K562 (cell line): ENCODE measurements around the gene ARSK. TPM values are rescaled to one million over a fixed set of nuclear protein-coding genes. Genes with fewer than 3 reads are reported as not detected.
A peak's percentile ranks its signal among the peaks of the same experiment; 100 is the strongest.

ENCODE experiments used
- ATF1 ChIP-seq, 2 experiments: fragments of 450-650 bp in 1 of 2; IDR thresholded peaks; 2 replicates each; pipeline ENCODE4 v1.6.1; 2016; ENCODE audit warnings: missing compliant biosample characterization in 1 of 2, missing genetic modification characterization in 1 of 2
- CHD2 ChIP-seq: IDR thresholded peaks from 2 replicates; pipeline ENCODE4 v1.6.1; 2011; ENCODE audit warnings: low read depth, low read length
- SMARCB1 ChIP-seq: IDR thresholded peaks from 2 replicates; pipeline ENCODE4 v1.6.1; 2011; ENCODE audit warnings: improper control_type of control experiment, low read depth; ENCODE audit not compliant: insufficient read length
- SRSF9 ChIP-seq: fragments of 200-400 bp; formaldehyde crosslinking; IDR thresholded peaks from 2 replicates; pipeline ENCODE4 v1.6.1; 2017; ENCODE audit warnings: low read depth, low read length, borderline replicate concordance
- ZNF778 ChIP-seq: fragments of 450-650 bp; formaldehyde crosslinking; IDR thresholded peaks from 2 replicates; pipeline ENCODE4 v1.4.0; 2020; ENCODE audit warnings: mild to moderate bottlenecking, moderate library complexity
- polyA plus RNA-seq, 8 experiments: library from polyadenylated mRNA; depleted of rRNA in 4 of 8; stranded (reverse) in 5 of 8; unstranded in 3 of 8; fragments of >200 nt; fragmentation: Nextera tagmentation in 2 of 8; fragmentation: Illumina TruSeq in 1 of 8; extraction: Ambion mirVana in 2 of 8; extraction: Trizol in 1 of 8; gene quantifications; 2 replicates each; pipeline versions ENCODE4 v1.2.1 to v1.2.3, GENCODE V29; 2011 to 2014; ENCODE audit warnings: inconsistent platforms in 1 of 8, missing spikeins in 1 of 8
- total RNA-seq, 7 experiments: library from RNA; depleted of rRNA in 6 of 7; stranded (reverse); fragments of >200 nt in 6 of 7; fragmentation: Illumina TruSeq in 2 of 7; extraction: Trizol in 2 of 7; gene quantifications; 2 replicates each; pipeline versions ENCODE4 v1.2.1 to v1.2.3, GENCODE V29; 2011 to 2021; ENCODE audit warnings: low replicate concordance in 1 of 7
- TF ChIP-seq, protein P1 (sequence below): fragments of 200-600 bp; sonication (generic); IDR thresholded peaks from one replicate; pipeline ENCODE4 v1.6.1; 2012; ENCODE audit warnings: mild to moderate bottlenecking, low read depth, low read length, inconsistent platforms
- TF ChIP-seq, protein P2 (sequence below), 3 experiments: fragments of 200-800 bp in 1 of 3; fragments of 250-450 bp in 1 of 3; fragments of 450-650 bp in 1 of 3; sonication (Bioruptor Pico) in 1 of 3; sonication (Bioruptor generic) in 1 of 3; formaldehyde crosslinking in 1 of 3; IDR thresholded peaks; 2 replicates each; pipeline versions ENCODE4 v1.6.1 to v1.8.0; 2016 to 2022; ENCODE audit warnings: mild to moderate bottlenecking in 2 of 3, missing genetic modification characterization in 2 of 3, missing compliant biosample characterization in 1 of 3, moderate library complexity in 1 of 3

The ARSK gene
- total and polyA plus RNA-seq, 9 of the 15 experiments (the other 6 are each of a cell fraction or from before 2014, with no cell fraction given): 2.7 to 9.4 (median 7.1) TPM

DNA sequence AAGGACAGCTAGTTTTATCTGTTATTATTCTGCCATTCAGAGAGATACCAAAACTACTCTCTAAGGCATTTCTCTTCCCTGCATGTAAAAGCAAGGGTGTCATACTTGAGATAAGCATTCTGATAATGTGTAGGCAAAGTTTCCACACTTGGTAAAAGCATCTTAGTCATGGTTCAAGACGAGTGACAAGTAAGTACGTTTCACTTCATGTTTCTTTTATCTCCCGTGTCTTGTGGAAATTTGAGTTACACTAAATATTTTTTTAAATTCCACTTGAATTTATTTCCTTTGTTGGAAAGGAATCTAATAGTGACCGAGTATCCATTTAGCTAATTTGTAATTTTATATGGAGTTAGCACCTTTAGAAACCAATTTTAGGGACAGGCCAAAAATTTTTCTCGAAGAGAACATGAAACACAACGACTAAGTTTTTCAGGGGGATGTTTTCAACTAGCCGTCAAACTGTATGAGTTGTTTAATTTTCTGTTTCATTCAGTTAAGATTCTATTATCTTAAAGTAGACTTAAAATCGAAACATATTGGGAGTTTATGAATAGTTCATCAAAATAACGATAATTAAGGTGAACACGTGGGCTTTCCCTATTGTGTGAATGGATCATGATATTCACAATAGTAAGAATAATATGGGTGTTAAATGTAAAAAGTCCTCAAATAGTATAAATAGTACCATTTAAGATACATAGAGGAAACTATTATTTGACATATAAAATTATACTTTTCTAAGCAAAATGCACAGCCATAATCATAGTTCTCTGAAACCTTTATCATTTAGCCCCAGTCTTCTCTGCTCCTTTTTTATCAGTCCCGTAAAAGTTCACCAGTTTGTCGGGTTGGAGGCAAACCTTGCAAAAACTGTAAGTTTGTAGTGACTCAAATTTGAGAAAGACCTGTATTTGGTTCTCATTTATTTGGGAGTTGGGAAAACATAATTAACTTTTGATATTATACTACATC is 93.3 kb downstream of the ARSK start (continued):
- TF ChIP-seq, protein P1, sequence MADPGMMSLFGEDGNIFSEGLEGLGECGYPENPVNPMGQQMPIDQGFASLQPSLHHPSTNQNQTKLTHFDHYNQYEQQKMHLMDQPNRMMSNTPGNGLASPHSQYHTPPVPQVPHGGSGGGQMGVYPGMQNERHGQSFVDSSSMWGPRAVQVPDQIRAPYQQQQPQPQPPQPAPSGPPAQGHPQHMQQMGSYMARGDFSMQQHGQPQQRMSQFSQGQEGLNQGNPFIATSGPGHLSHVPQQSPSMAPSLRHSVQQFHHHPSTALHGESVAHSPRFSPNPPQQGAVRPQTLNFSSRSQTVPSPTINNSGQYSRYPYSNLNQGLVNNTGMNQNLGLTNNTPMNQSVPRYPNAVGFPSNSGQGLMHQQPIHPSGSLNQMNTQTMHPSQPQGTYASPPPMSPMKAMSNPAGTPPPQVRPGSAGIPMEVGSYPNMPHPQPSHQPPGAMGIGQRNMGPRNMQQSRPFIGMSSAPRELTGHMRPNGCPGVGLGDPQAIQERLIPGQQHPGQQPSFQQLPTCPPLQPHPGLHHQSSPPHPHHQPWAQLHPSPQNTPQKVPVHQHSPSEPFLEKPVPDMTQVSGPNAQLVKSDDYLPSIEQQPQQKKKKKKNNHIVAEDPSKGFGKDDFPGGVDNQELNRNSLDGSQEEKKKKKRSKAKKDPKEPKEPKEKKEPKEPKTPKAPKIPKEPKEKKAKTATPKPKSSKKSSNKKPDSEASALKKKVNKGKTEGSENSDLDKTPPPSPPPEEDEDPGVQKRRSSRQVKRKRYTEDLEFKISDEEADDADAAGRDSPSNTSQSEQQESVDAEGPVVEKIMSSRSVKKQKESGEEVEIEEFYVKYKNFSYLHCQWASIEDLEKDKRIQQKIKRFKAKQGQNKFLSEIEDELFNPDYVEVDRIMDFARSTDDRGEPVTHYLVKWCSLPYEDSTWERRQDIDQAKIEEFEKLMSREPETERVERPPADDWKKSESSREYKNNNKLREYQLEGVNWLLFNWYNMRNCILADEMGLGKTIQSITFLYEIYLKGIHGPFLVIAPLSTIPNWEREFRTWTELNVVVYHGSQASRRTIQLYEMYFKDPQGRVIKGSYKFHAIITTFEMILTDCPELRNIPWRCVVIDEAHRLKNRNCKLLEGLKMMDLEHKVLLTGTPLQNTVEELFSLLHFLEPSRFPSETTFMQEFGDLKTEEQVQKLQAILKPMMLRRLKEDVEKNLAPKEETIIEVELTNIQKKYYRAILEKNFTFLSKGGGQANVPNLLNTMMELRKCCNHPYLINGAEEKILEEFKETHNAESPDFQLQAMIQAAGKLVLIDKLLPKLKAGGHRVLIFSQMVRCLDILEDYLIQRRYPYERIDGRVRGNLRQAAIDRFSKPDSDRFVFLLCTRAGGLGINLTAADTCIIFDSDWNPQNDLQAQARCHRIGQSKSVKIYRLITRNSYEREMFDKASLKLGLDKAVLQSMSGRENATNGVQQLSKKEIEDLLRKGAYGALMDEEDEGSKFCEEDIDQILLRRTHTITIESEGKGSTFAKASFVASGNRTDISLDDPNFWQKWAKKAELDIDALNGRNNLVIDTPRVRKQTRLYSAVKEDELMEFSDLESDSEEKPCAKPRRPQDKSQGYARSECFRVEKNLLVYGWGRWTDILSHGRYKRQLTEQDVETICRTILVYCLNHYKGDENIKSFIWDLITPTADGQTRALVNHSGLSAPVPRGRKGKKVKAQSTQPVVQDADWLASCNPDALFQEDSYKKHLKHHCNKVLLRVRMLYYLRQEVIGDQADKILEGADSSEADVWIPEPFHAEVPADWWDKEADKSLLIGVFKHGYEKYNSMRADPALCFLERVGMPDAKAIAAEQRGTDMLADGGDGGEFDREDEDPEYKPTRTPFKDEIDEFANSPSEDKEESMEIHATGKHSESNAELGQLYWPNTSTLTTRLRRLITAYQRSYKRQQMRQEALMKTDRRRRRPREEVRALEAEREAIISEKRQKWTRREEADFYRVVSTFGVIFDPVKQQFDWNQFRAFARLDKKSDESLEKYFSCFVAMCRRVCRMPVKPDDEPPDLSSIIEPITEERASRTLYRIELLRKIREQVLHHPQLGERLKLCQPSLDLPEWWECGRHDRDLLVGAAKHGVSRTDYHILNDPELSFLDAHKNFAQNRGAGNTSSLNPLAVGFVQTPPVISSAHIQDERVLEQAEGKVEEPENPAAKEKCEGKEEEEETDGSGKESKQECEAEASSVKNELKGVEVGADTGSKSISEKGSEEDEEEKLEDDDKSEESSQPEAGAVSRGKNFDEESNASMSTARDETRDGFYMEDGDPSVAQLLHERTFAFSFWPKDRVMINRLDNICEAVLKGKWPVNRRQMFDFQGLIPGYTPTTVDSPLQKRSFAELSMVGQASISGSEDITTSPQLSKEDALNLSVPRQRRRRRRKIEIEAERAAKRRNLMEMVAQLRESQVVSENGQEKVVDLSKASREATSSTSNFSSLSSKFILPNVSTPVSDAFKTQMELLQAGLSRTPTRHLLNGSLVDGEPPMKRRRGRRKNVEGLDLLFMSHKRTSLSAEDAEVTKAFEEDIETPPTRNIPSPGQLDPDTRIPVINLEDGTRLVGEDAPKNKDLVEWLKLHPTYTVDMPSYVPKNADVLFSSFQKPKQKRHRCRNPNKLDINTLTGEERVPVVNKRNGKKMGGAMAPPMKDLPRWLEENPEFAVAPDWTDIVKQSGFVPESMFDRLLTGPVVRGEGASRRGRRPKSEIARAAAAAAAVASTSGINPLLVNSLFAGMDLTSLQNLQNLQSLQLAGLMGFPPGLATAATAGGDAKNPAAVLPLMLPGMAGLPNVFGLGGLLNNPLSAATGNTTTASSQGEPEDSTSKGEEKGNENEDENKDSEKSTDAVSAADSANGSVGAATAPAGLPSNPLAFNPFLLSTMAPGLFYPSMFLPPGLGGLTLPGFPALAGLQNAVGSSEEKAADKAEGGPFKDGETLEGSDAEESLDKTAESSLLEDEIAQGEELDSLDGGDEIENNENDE: peak; percentile 19
- TF ChIP-seq SRSF9 (no peak), ZNF778 (CRISPR knock-in tag) (no peak), SMARCB1 (peak; percentile 54), ATF1 (CRISPR knock-in tag; IDR thresholded peaks at IDR 0.05) (no peak), ATF1 (tag; IDR thresholded peaks at IDR 0.05) (peak; percentile 75), CHD2 (no peak)
- TF ChIP-seq, protein P2, sequence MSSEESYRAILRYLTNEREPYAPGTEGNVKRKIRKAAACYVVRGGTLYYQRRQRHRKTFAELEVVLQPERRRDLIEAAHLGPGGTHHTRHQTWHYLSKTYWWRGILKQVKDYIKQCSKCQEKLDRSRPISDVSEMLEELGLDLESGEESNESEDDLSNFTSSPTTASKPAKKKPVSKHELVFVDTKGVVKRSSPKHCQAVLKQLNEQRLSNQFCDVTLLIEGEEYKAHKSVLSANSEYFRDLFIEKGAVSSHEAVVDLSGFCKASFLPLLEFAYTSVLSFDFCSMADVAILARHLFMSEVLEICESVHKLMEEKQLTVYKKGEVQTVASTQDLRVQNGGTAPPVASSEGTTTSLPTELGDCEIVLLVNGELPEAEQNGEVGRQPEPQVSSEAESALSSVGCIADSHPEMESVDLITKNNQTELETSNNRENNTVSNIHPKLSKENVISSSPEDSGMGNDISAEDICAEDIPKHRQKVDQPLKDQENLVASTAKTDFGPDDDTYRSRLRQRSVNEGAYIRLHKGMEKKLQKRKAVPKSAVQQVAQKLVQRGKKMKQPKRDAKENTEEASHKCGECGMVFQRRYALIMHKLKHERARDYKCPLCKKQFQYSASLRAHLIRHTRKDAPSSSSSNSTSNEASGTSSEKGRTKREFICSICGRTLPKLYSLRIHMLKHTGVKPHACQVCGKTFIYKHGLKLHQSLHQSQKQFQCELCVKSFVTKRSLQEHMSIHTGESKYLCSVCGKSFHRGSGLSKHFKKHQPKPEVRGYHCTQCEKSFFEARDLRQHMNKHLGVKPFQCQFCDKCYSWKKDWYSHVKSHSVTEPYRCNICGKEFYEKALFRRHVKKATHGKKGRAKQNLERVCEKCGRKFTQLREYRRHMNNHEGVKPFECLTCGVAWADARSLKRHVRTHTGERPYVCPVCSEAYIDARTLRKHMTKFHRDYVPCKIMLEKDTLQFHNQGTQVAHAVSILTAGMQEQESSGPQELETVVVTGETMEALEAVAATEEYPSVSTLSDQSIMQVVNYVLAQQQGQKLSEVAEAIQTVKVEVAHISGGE (CRISPR knock-in tag; IDR thresholded peaks at IDR 0.05): peak in 1 of 3 experiments; percentile 28; a peak in 1 of 6 replicates
